Aorta (tissue), 5 donors: ENCODE data around the gene TFEB. TPM values are rescaled to one million over a fixed set of nuclear protein-coding genes. Genes with fewer than 3 reads are reported as not detected.

Experiments used
- ATAC-seq: fragments of 200-7000 bp; cut with Tn5 transposase; one replicate; pipeline ENCODE4 v1.9.1; 2022; ENCODE audit warnings: moderate library complexity; ENCODE audit not compliant: low FRiP score
- DNase-seq, 2 donors: peaks; one replicate each; pipeline ENCODE4 v3.0.0-alpha.2; 2020
- H3K27ac ChIP-seq, 2 donors: one replicate each; pipeline ENCODE4 v1.5.1; 2013; ENCODE audit warnings: low read length in 2 of 2, mild to moderate bottlenecking in 2 of 2, moderate library complexity in 2 of 2, control low read depth in 1 of 2, inconsistent platforms in 1 of 2, low read depth in 1 of 2
- H3K27me3 ChIP-seq, 2 donors: one replicate each; pipeline ENCODE4 v1.6.1; 2013; ENCODE audit warnings: control low read depth in 1 of 2, low read length in 1 of 2, mild to moderate bottlenecking in 1 of 2, moderate library complexity in 1 of 2; ENCODE audit not compliant: insufficient read depth in 2 of 2, control insufficient read depth in 1 of 2
- H3K36me3 ChIP-seq, 2 donors: one replicate each; pipeline ENCODE4 v1.6.1; 2013; ENCODE audit warnings: control low read depth in 1 of 2, low read length in 1 of 2, mild to moderate bottlenecking in 1 of 2; ENCODE audit not compliant: insufficient read depth in 2 of 2, control insufficient read depth in 1 of 2
- H3K4me1 ChIP-seq, 2 donors: one replicate each; pipeline ENCODE4 v1.6.1; 2013; ENCODE audit warnings: low read length in 2 of 2, control low read depth in 1 of 2, mild to moderate bottlenecking in 1 of 2, moderate library complexity in 1 of 2; ENCODE audit not compliant: insufficient read depth in 2 of 2, control insufficient read depth in 1 of 2
- H3K4me3 ChIP-seq, 2 donors: one replicate each; pipeline ENCODE4 v1.5.1; 2013; ENCODE audit warnings: low read length in 2 of 2, control low read depth in 1 of 2, mild to moderate bottlenecking in 1 of 2
- H3K9me3 ChIP-seq: one replicate; pipeline ENCODE4 v1.6.1; 2013; ENCODE audit warnings: mild to moderate bottlenecking, low read length; ENCODE audit not compliant: control insufficient read depth
- WGBS, 2 donors: extraction: QIAGEN DNeasy Blood & Tissue Kit; methylation state at CpG; one replicate each; pipeline ENCODE4 v1.1.7; 2013; 5-methylcytosine and 5-hydroxymethylcytosine counted together
- intact Hi-C, 2 donors: fragments of 100-400 bp; cut with DNase I; formaldehyde crosslinking; loops; one replicate each; pipeline versions ENCODE4 v1.14.2 to v1.15.0; 2022
- polyA plus RNA-seq, 2 donors: library from polyadenylated mRNA; stranded (reverse); fragments of 200-250 nt; gene quantifications; one replicate each; pipeline ENCODE4 v1.2.3, GENCODE V29; 2013
- total RNA-seq, 2 donors: library from RNA; stranded (reverse); fragmentation: NEBNext Ultra II Directional; extraction: Animal tissue kit (Norgen Biotek cat#: 25700); gene quantifications; one replicate each; pipeline ENCODE4 v1.2.1, GENCODE V29; 2021
- donor health status: healthy with polysubstance abuse.
- donor health status: Bipolar disorder and iron deficiency.
- donor health status: DM: no; HTN: no; CAD: no.
- donor health status: DM: no; HTN: no; CAD: no.
- donor health status: DM: yes; HTN: yes; CAD: no.

The TFEB gene
- total and polyA plus RNA-seq, 4 donors = 7.3 to 32.1 (median 21.5) TPM

GRCh38 chr6:41731561-41732086 lies 3.8 kb downstream of the TFEB start:
- H3K27ac ChIP-seq = no peak overlapping the region
- intact Hi-C loops = no loop called here
- no peaks in the 10 kb centered on the region for H3K9me3 ChIP-seq
- DNase-seq = peak; percentile 18 to 27
- H3K36me3 ChIP-seq = no peaks in the 10 kb centered on the region
- no peak for ATAC-seq
- WGBS, 2 donors = 88 to 89% methylated on average over 7 of the region's 7 CpGs
- no peak overlapping the region for H3K4me3 ChIP-seq
- H3K27me3 ChIP-seq = no peaks in the 10 kb centered on the region
- no peaks in the 10 kb centered on the region for H3K4me1 ChIP-seq

GRCh38 chr6:41730531-41731436 lies 4.6 kb downstream of the TFEB start:
- H3K27me3 ChIP-seq = no peaks in the 10 kb centered on the region
- no peaks in the 10 kb centered on the region for H3K9me3 ChIP-seq
- 68 to 70% methylated on average over 9 of the region's 9 CpGs for WGBS, 2 donors
- ATAC-seq = no peak
- no peak overlapping the region for H3K27ac ChIP-seq
- no peaks in the 10 kb centered on the region for H3K36me3 ChIP-seq
- no peak overlapping the region for H3K4me3 ChIP-seq
- DNase-seq = peak; percentile 41 to 52
- H3K4me1 ChIP-seq = no peaks in the 10 kb centered on the region
- intact Hi-C loops = no loop called here

DNA sequence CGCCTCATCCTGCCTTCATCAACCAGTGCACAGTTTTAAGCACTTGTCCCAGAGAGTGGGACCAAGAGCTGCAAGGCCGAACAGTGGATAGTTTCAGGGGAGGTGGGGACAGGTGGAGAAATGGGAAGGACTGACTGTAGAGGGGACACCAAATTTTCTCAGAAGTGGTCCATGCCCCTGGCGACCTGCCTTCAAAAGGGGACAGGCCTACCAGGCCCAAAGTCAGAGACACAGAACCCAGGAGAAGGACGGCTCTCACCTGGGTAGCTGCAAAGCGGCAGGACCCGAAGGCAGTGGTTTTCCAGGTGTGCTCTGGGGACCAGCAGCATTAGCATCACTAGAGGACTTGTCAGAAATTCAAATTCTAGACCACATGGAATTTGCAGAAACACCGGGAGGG lies 5.8 kb downstream of the TFEB start:
- H3K9me3 ChIP-seq = no peaks in the 10 kb centered on the region
- H3K36me3 ChIP-seq = no peaks in the 10 kb centered on the region
- peak; percentile 24 to 27 for DNase-seq
- 93 to 94% methylated on average over 7 of the region's 7 CpGs for WGBS, 2 donors
- intact Hi-C loops = no loop called here
- no peaks in the 10 kb centered on the region for H3K4me1 ChIP-seq
- no peaks in the 10 kb centered on the region for H3K27me3 ChIP-seq
- no peak for ATAC-seq
- H3K27ac ChIP-seq = no peak overlapping the region
- no peak overlapping the region for H3K4me3 ChIP-seq

- Histone ChIP-seq H3K27ac (no peak overlapping the region), H3K36me3 (no peaks in the 10 kb centered on the region), H3K27me3 (no peaks in the 10 kb centered on the region), H3K4me3 (no peak overlapping the region), H3K9me3 (no peaks in the 10 kb centered on the region), H3K4me1 (no peaks in the 10 kb centered on the region)
- DNase-seq = peak; percentile 8 to 63
- no peak for ATAC-seq
- intact Hi-C loops = no loop called here
- WGBS, 2 donors = 93 to 95% methylated on average over 7 of the region's 7 CpGs
Measured at GRCh38 chr6:41728954-41729353, 6.5 kb downstream of the TFEB start.

- WGBS, 2 donors = 85 to 88% methylated on average over 19 of the region's 19 CpGs
- DNase-seq (peak in 1 of 2 donors; percentile 31), ATAC-seq (no peak)
- Histone ChIP-seq H3K4me1 (no peaks in the 10 kb centered on the region), H3K27ac (no peak overlapping the region), H3K9me3 (no peaks in the 10 kb centered on the region), H3K4me3 (no peak overlapping the region), H3K36me3 (no peaks in the 10 kb centered on the region), H3K27me3 (no peaks in the 10 kb centered on the region)
- intact Hi-C loops = no loop called here
Measured at GRCh38 chr6:41728073-41728936, 7.1 kb downstream of the TFEB start.

GRCh38 chr6:41727705-41728072 lies 7.7 kb downstream of the TFEB start:
- no peak for ATAC-seq

GRCh38 chr6:41726876-41727275 lies 8.5 kb downstream of the TFEB start:
- WGBS, 2 donors = 88 to 89% methylated on average over 7 of the region's 7 CpGs

More at GRCh38 chr6:41727705-41728072, 7.7 kb downstream of the TFEB start:
- H3K4me1 ChIP-seq = no peaks in the 10 kb centered on the region
- intact Hi-C loops = no loop called here
- H3K27me3 ChIP-seq = no peaks in the 10 kb centered on the region
- DNase-seq = no peak
- no peaks in the 10 kb centered on the region for H3K36me3 ChIP-seq
- H3K9me3 ChIP-seq = no peaks in the 10 kb centered on the region
- H3K4me3 ChIP-seq = no peak overlapping the region
- 87 to 89% methylated on average over 3 of the region's 3 CpGs for WGBS, 2 donors
- no peak overlapping the region for H3K27ac ChIP-seq

DNA sequence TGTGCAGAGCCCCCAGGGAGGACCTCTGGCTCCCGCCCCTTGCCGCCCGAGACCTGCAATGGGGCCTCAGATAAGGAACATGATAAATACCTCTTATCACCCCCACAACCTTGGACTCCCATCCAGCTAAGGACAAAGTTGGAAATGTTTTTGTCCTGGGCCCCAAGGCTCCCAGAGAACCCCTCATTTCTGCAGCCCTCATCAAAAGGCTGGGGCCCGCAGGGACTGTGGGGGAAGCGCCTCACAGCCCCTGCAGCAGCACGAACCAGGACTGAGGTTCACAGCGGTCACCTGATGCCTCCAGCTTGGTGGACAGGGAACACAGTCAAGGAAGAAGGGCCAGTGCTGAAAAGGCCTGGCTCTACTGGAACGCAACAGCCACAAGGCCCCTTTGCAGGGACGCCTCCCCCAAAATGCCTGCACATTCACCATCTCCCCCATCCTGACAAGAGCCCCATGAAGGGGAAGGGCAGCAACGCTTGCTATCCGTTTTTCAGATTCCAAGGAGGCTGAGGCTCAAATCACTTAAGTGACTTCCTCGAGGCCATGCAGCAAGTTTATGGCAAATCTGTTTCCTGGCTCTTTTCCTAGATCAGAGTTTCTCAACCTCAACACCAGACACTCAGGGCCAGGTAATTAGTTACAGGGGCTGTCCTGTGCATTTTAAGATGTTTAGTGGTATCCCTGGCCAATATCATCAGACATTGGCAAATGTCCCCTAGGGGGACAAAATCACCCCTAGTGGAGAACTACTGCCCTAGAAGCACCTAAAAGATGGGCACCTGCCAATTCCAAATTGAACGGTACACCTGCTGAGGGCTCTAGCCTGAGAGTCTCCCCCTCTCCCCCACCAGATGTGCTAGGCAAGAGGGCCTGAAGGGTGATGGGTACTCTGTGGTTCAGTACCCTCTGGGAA lies 10.6 kb downstream of the TFEB start:
- Histone ChIP-seq H3K4me3 (no peak overlapping the region), H3K4me1 (no peaks in the 10 kb centered on the region), H3K9me3 (no peaks in the 10 kb centered on the region), H3K27me3 (no peaks in the 10 kb centered on the region), H3K27ac (no peak overlapping the region), H3K36me3 (no peaks in the 10 kb centered on the region)
- ATAC-seq (no peak), DNase-seq (no peak)
- intact Hi-C loops = no loop called here
- 84 to 86% methylated on average over 13 of the region's 13 CpGs for WGBS, 2 donors

More at GRCh38 chr6:41726876-41727275, 8.5 kb downstream of the TFEB start:
- Histone ChIP-seq H3K4me3 (no peak overlapping the region), H3K27ac (no peak overlapping the region), H3K4me1 (no peaks in the 10 kb centered on the region), H3K36me3 (no peaks in the 10 kb centered on the region), H3K9me3 (no peaks in the 10 kb centered on the region), H3K27me3 (no peaks in the 10 kb centered on the region)
- DNase-seq (peak in 1 of 2 donors; percentile 24), ATAC-seq (no peak)
- intact Hi-C loops = no loop called here
